B cell (primary cell): ENCODE data around the gene ADIPOR1. TPM values are rescaled to one million over a fixed set of nuclear protein-coding genes. Genes with fewer than 3 reads are reported as not detected.

ENCODE experiments used
- ATAC-seq: fragments of 200-7000 bp; cut with Tn5 transposase; one replicate; pipeline ENCODE4 v1.10.0; 2021; ENCODE audit warnings: low read depth, mild to moderate bottlenecking, moderate number of reproducible peaks, moderate library complexity
- CTCF ChIA-PET: fragments of 350-600 bp; sonication (Branson Sonifier 250); formaldehyde crosslinking; loops from one replicate; lab custom pipeline; 2021; ENCODE audit warnings: antibody characterized with exemption, inconsistent platforms; lab: Charles Lee
- POLR2A ChIA-PET: fragments of 350-600 bp; sonication (Branson Sonifier 250); formaldehyde crosslinking; loops from one replicate; lab custom pipeline; 2021; ENCODE audit warnings: antibody characterized with exemption; lab: Charles Lee
- DNase-seq: peaks from one replicate; pipeline ENCODE4 v3.0.0; 2013
- H2AFZ ChIP-seq: 2 replicates; pipeline ENCODE4 v1.6.1; 2012; ENCODE audit warnings: mild to moderate bottlenecking, low read depth, low read length; ENCODE audit not compliant: insufficient read depth, poor library complexity, severe bottlenecking
- H3K27ac ChIP-seq, 2 donors: 1 replicate in 1 of 2; 2 replicates in 1 of 2; pipeline ENCODE4 v1.5.1; 2012 to 2013; ENCODE audit warnings: low read length in 2 of 2, mild to moderate bottlenecking in 2 of 2, moderate library complexity in 1 of 2
- H3K27me3 ChIP-seq, 4 experiments: fragments of 200-600 bp in 1 of 4; sonication (generic) in 1 of 4; replicated peaks in 1 of 4; 1 replicate in 2 of 4; 2 replicates in 2 of 4; pipeline versions ENCODE4 v1.6.1 to v1.7.0; 2013 to 2016; ENCODE audit warnings: low read length in 3 of 4, mild to moderate bottlenecking in 2 of 4, mixed read lengths in 1 of 4, moderate library complexity in 1 of 4; ENCODE audit not compliant: insufficient read depth in 4 of 4, control insufficient read depth in 3 of 4; ENCODE audit errors: control extremely low read depth in 1 of 4
- H3K36me3 ChIP-seq, 2 experiments: replicated peaks in 1 of 2; 1 replicate in 1 of 2; 2 replicates in 1 of 2; pipeline versions ENCODE4 v1.6.1 to v1.7.1; 2013; ENCODE audit warnings: low read length in 1 of 2; ENCODE audit not compliant: insufficient read depth in 2 of 2, control insufficient read depth in 1 of 2; ENCODE audit errors: control extremely low read depth in 1 of 2, extremely low read depth in 1 of 2
- H3K4me1 ChIP-seq, 2 donors: fragments of 200-600 bp in 1 of 2; sonication (generic) in 1 of 2; 1 replicate in 1 of 2; 2 replicates in 1 of 2; pipeline versions ENCODE4 v1.5.1 to v1.6.1; 2013 to 2017; ENCODE audit warnings: low read length in 2 of 2; ENCODE audit not compliant: control insufficient read depth in 2 of 2, insufficient read depth in 2 of 2
- H3K4me2 ChIP-seq: replicated peaks from 2 replicates; pipeline ENCODE3; 2012; ENCODE audit warnings: mild to moderate bottlenecking, low read depth, low read length; ENCODE audit not compliant: poor library complexity, severe bottlenecking
- H3K4me3 ChIP-seq, 5 experiments: fragments of 200-600 bp in 1 of 5; sonication (generic) in 1 of 5; 1 replicate in 3 of 5; 2 replicates in 2 of 5; pipeline versions ENCODE4 v1.5.1 to v1.7.0; 2011 to 2016; ENCODE audit warnings: low read length in 4 of 5, mild to moderate bottlenecking in 4 of 5, low read depth in 2 of 5, control low read depth in 1 of 5, moderate library complexity in 1 of 5; ENCODE audit not compliant: insufficient read depth in 1 of 5; ENCODE audit errors: control extremely low read depth in 1 of 5, extremely low read depth in 1 of 5
- H3K79me2 ChIP-seq: fragments of 200-600 bp; sonication (generic); one replicate; pipeline ENCODE4 v1.6.0; 2016; ENCODE audit warnings: low read length; ENCODE audit not compliant: control insufficient read depth, insufficient read depth
- H3K9ac ChIP-seq: fragments of 200-600 bp; sonication (generic); 2 replicates; pipeline ENCODE4 v1.6.1; 2017; ENCODE audit warnings: mild to moderate bottlenecking, low read length, moderate library complexity
- H3K9me3 ChIP-seq, 3 donors: one replicate each; pipeline versions ENCODE4 v1.6.1 to v1.7.1; 2013; ENCODE audit warnings: low read length in 2 of 3; ENCODE audit not compliant: control insufficient read depth in 2 of 3, insufficient read depth in 1 of 3; ENCODE audit errors: control extremely low read depth in 1 of 3
- H4K20me1 ChIP-seq: 2 replicates; pipeline ENCODE4 v1.6.0; 2012; ENCODE audit warnings: mild to moderate bottlenecking, low read length; ENCODE audit not compliant: insufficient read depth, control insufficient read depth, poor library complexity, severe bottlenecking
- H3K27ac Mint-ChIP-seq: one replicate; pipeline ENCODE4 v1.8.0; 2021; ENCODE audit warnings: mixed read lengths
- H3K27me3 Mint-ChIP-seq: one replicate; pipeline ENCODE4 v1.8.0; 2021; ENCODE audit warnings: mixed read lengths
- H3K4me1 Mint-ChIP-seq: one replicate; pipeline ENCODE4 v1.8.0; 2021; ENCODE audit warnings: mixed read lengths
- H3K4me3 Mint-ChIP-seq: one replicate; pipeline ENCODE4 v1.8.0; 2021; ENCODE audit warnings: mixed read lengths
- H3K9me3 Mint-ChIP-seq: one replicate; pipeline ENCODE4 v1.8.0; 2022; ENCODE audit warnings: mixed read lengths; ENCODE audit not compliant: insufficient read depth
- EZH2 ChIP-seq: IDR thresholded peaks from 2 replicates; pipeline ENCODE4 v1.6.1; 2012; ENCODE audit warnings: borderline replicate concordance, low read depth, mild to moderate bottlenecking, moderate library complexity, low read length; ENCODE audit not compliant: insufficient read depth, poor library complexity, severe bottlenecking
- WGBS: methylation state at CpG from one replicate; pipeline ENCODE4 v1.1.5; 2013; ENCODE audit warnings: missing lambda C conversion rate; ENCODE audit not compliant: insufficient coverage; 5-methylcytosine and 5-hydroxymethylcytosine counted together
- intact Hi-C: fragments of 100-400 bp; cut with micrococcal nuclease; formaldehyde crosslinking; loops from one replicate; pipeline ENCODE4 v1.10.0; 2022
- polyA plus RNA-seq: library from polyadenylated mRNA; depleted of rRNA; stranded (reverse); fragments of >200 nt; gene quantifications from 2 replicates; pipeline ENCODE4 v1.2.3, GENCODE V29; 2012
- total RNA-seq, 2 donors: library from RNA; stranded (reverse); fragments of 120-200 nt in 1 of 2; gene quantifications; 1 replicate in 1 of 2; 2 replicates in 1 of 2; pipeline versions ENCODE4 v1.2.3 to v1.2.4, GENCODE V29; 2013 to 2022
- TF ChIP-seq, protein P1 (sequence below): fragments of 200-600 bp; IDR thresholded peaks from one replicate; pipeline ENCODE4 v1.8.0; 2022; ENCODE audit warnings: antibody characterized with exemption, mild to moderate bottlenecking

The ADIPOR1 gene
- total and polyA plus RNA-seq, 2 donors (not counting 1 experiment from before 2014, with no cell fraction given), result 44.2 to 49.5 TPM

DNA sequence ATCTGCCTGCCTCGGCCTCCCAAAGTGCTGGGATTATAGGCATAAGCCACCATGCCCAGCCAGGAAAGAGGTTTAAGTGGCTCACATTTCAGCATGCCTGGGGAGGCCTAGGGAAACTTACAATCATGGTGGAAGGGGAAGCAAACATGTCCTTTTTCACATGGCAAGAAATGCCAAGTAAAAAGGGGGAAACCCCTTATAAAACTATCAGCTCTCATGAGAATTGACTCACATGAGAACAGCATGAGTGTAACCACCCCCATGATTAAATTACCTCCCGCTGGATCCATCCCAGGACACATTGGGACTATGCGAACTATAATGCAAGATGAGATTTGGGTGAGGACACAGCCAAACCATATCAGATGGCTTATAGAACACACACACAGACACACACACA lies 22.3 kb downstream of the ADIPOR1 start:
- no peak overlapping the region for H3K9ac ChIP-seq
- no peaks in the 10 kb centered on the region for H3K79me2 ChIP-seq
- TF ChIP-seq, protein P1, sequence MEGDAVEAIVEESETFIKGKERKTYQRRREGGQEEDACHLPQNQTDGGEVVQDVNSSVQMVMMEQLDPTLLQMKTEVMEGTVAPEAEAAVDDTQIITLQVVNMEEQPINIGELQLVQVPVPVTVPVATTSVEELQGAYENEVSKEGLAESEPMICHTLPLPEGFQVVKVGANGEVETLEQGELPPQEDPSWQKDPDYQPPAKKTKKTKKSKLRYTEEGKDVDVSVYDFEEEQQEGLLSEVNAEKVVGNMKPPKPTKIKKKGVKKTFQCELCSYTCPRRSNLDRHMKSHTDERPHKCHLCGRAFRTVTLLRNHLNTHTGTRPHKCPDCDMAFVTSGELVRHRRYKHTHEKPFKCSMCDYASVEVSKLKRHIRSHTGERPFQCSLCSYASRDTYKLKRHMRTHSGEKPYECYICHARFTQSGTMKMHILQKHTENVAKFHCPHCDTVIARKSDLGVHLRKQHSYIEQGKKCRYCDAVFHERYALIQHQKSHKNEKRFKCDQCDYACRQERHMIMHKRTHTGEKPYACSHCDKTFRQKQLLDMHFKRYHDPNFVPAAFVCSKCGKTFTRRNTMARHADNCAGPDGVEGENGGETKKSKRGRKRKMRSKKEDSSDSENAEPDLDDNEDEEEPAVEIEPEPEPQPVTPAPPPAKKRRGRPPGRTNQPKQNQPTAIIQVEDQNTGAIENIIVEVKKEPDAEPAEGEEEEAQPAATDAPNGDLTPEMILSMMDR, result no peak
- no peak for TF ChIP-seq EZH2
- H2AFZ ChIP-seq, result no peak overlapping the region
- H4K20me1 ChIP-seq, result no peaks in the 10 kb centered on the region
- Mint-ChIP-seq H3K27me3 (peaks cover 4% of the 10 kb centered on the region), H3K4me3 (no peak overlapping the region), H3K9me3 (no peaks in the 10 kb centered on the region), H3K4me1 (peaks cover 9% of the 10 kb centered on the region), H3K27ac (no peak overlapping the region)
- H3K27me3 ChIP-seq, result no peaks in the 10 kb centered on the region
- DNase-seq, result no peak
- H3K4me1 ChIP-seq, result no peaks in the 10 kb centered on the region
- no peaks in the 10 kb centered on the region for H3K9me3 ChIP-seq
- peaks cover 0 to 5% of the 10 kb centered on the region in 2 experiments for H3K36me3 ChIP-seq
- no peak overlapping the region for H3K4me3 ChIP-seq
- ATAC-seq, result no peak
- WGBS, result 78% methylated on average over 1 of the region's 3 CpGs
- H3K4me2 ChIP-seq, result no peak overlapping the region
- CTCF ChIA-PET, result no interaction called here
- POLR2A ChIA-PET, result no interaction called here
- no peak overlapping the region for H3K27ac ChIP-seq
- intact Hi-C loops, result no loop called here

DNA sequence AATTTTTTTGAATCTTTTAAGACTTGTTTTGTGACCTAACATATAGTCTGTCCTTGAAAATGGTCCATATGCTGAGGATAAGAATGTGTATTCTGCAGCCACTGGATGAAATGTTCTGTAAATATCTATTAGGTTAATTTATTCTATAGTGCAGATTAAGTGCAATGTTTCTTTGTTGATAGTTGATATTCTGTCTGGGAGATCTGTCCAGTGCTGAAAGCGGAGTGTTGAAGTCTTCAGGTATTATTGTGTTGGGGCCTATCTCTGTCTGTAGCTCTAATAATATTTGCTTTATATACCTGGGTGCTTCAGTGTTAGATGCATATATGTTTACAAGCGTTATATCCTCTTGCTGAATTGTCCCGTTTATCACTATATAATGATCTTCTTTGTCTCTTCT lies 23.4 kb downstream of the ADIPOR1 start:
- POLR2A ChIA-PET, result no interaction called here
- Mint-ChIP-seq H3K9me3 (no peaks in the 10 kb centered on the region), H3K27ac (no peak overlapping the region), H3K27me3 (peaks cover 4% of the 10 kb centered on the region), H3K4me1 (peaks cover 9% of the 10 kb centered on the region), H3K4me3 (no peak overlapping the region)
- Histone ChIP-seq H3K79me2 (no peaks in the 10 kb centered on the region), H3K4me1 (no peaks in the 10 kb centered on the region), H3K4me2 (no peak overlapping the region), H3K9me3 (no peaks in the 10 kb centered on the region), H3K27me3 (no peaks in the 10 kb centered on the region), H3K4me3 (no peak overlapping the region), H3K36me3 (no peaks in the 10 kb centered on the region), H3K27ac (no peak overlapping the region), H2AFZ (no peak overlapping the region), H3K9ac (no peak overlapping the region), H4K20me1 (no peaks in the 10 kb centered on the region)
- no CpG with 5 or more reads among the region's 3 CpGs for WGBS
- CTCF ChIA-PET, result no interaction called here
- intact Hi-C loops, result no loop called here
- TF ChIP-seq EZH2, result no peak
- TF ChIP-seq, protein P1, result no peak
- ATAC-seq (no peak), DNase-seq (no peak)
